BJ (cell line): ENCODE results near the gene AXIN2. TPM values are rescaled to one million over a fixed set of nuclear protein-coding genes. Genes with fewer than 3 reads are reported as not detected.

Source experiments
- CTCF ChIA-PET: fragments of 350-600 bp; formaldehyde crosslinking; extraction: SDS; loops from one replicate; lab custom pipeline; 2021; ENCODE audit warnings: antibody characterized with exemption, inconsistent platforms; lab: Yijun Ruan, JAX
- POLR2A ChIA-PET: fragments of 300-600 bp; sonication (Branson Sonifier 250); formaldehyde crosslinking; extraction: SDS; loops from one replicate; lab custom pipeline; 2021; ENCODE audit warnings: antibody characterized with exemption; lab: Charles Lee
- DNase-seq: peaks from one replicate; pipeline ENCODE4 v3.0.0-alpha.2; 2011; ENCODE audit warnings: low read depth
- H3K27me3 ChIP-seq: 2 replicates; pipeline ENCODE4 v1.6.0; 2011; ENCODE audit warnings: low read length; ENCODE audit not compliant: control insufficient read depth, insufficient read depth
- H3K36me3 ChIP-seq: 2 replicates; pipeline ENCODE4 v1.5.1; 2011; ENCODE audit warnings: low read length; ENCODE audit not compliant: control insufficient read depth, insufficient read depth
- H3K4me3 ChIP-seq: 2 replicates; pipeline ENCODE4 v1.5.1; 2011; ENCODE audit warnings: low read depth, mild to moderate bottlenecking, control low read depth, low read length
- CTCF ChIP-seq: IDR thresholded peaks from 2 replicates; pipeline ENCODE4 v1.5.1; 2011; ENCODE audit warnings: low read depth, mild to moderate bottlenecking, control low read depth, inconsistent platforms, low read length, moderate library complexity; ENCODE audit not compliant: insufficient read depth
- polyA plus RNA-seq: library from polyadenylated mRNA; depleted of rRNA; stranded (reverse); fragments of >200 nt; gene quantifications from 2 replicates; pipeline ENCODE4 v1.2.3, GENCODE V29; 2011

AXIN2 gene
- polyA plus RNA-seq, 1 experiment: 1.3 TPM

- no peak for TF ChIP-seq CTCF
- ChIA-PET POLR2A (no interaction called here), CTCF (no interaction called here)
- Histone ChIP-seq H3K36me3 (no peaks in the 10 kb centered on the region; the same call in 1 of the 2 replicates), H3K4me3 (peak overlapping the region; percentile 66), H3K27me3 (peaks cover 11% of the 10 kb centered on the region)
- no peak for DNase-seq
Measured at GRCh38 chr17:65560628-65561451, 608 bp downstream of the AXIN2 start.

- Histone ChIP-seq H3K36me3 (no peaks in the 10 kb centered on the region; the same call in 1 of the 2 replicates), H3K4me3 (peak overlapping the region; percentile 66), H3K27me3 (peaks cover 11% of the 10 kb centered on the region)
- POLR2A ChIA-PET: no interaction called here
- no peak for DNase-seq
- CTCF ChIA-PET: interaction anchor here (0.7 to 2.1 kb wide), 3 partner anchors 238 to 282 kb away, joined by 3 to 8 read pairs (median 4); no protein-coding TSS in a partner anchor
- TF ChIP-seq CTCF: no peak
Measured at GRCh38 chr17:65559804-65560627, 1.4 kb downstream of the AXIN2 start.

DNA sequence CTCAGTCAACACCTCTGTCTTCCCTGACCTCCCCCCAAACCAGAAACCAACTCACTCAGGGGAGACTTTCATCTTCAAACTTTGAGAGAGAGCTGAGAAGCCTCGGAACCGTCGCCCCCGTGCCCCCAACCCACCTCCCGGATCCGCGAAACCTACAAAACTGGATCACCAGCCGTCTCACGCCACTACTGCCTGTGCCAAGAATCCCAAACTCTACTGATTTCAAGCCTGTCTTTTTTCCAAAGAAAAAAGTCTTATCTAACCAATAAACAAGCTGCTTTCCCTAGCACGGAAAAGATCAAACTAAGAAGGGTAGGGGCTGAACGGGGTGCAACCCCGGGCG, 2.0 kb downstream of the AXIN2 start:
- CTCF ChIA-PET: interaction anchor here (0.7 to 2.1 kb wide), 4 partner anchors 238 to 329 kb away, joined by 3 to 8 read pairs (median 4); no protein-coding TSS in a partner anchor
- TF ChIP-seq CTCF: no peak
- POLR2A ChIA-PET: no interaction called here
- no peaks in the 10 kb centered on the region; the same call in 1 of the 2 replicates for H3K36me3 ChIP-seq
- DNase-seq: no peak
- H3K27me3 ChIP-seq: peaks cover 11% of the 10 kb centered on the region
- peak overlapping the region; percentile 66 for H3K4me3 ChIP-seq

DNA sequence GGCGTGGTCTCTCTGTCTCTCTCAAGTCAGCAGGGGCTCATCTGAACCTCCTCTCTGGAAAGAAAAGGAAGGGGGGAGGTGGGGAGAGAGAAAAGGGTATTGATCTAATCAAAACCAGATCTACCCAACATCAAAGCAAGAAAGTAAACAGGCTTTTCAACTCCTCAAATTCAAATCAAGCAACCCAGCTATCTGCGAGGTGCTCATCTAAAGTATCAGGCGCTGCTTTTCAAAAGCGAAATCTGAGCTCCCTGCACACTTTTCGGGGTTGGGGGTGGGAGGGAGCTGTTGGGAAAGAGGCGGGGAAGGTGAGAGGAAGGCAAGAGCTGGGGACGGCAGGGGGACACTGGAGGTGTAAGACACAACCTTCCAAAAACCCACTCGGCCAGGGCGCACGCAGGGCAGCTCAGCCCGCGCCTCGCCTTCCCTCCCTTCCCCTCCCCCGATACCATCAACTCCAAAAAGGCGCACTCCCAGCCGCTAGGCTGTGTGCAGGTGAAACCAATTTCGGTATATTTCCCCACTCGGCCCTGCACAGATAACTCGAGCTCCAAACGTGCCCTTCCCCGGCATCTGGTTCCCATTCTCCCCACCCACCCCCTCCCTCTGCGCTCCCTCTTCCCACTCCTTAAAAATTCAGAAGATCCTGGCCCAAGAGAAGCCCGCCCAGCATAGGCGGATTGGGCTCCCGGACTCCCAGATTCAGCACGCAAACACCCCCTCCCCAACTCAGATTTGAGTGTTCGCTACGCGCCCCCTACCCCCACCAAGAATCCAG, 2.6 kb downstream of the AXIN2 start:
- no peak for DNase-seq
- CTCF ChIA-PET: interaction anchor here (0.7 to 2.1 kb wide), 4 partner anchors 239 to 328 kb away, joined by 3 to 8 read pairs (median 4); no protein-coding TSS in a partner anchor
- H3K4me3 ChIP-seq: peak overlapping the region; percentile 66
- TF ChIP-seq CTCF: no peak
- H3K27me3 ChIP-seq: peaks cover 11% of the 10 kb centered on the region
- no peaks in the 10 kb centered on the region; the same call in 1 of the 2 replicates for H3K36me3 ChIP-seq
- POLR2A ChIA-PET: interaction anchor here (0.6 kb wide), 1 partner anchor 1785 kb away, joined by 9 read pairs; the partner anchor contains the start of gene DDX42
